ENCODE data around the gene CYP39A1. TPM values are rescaled to one million over a fixed set of nuclear protein-coding genes. Genes with fewer than 3 reads are reported as not detected.
"Not testable (repeated sequence)": the region's sequence is repeated elsewhere in the genome, so short reads cannot be mapped to it uniquely, and the experiment has no call there.

Gene CYP39A1
- total RNA-seq, 1 donor from 2014 or later = 2.1 TPM

DNA sequence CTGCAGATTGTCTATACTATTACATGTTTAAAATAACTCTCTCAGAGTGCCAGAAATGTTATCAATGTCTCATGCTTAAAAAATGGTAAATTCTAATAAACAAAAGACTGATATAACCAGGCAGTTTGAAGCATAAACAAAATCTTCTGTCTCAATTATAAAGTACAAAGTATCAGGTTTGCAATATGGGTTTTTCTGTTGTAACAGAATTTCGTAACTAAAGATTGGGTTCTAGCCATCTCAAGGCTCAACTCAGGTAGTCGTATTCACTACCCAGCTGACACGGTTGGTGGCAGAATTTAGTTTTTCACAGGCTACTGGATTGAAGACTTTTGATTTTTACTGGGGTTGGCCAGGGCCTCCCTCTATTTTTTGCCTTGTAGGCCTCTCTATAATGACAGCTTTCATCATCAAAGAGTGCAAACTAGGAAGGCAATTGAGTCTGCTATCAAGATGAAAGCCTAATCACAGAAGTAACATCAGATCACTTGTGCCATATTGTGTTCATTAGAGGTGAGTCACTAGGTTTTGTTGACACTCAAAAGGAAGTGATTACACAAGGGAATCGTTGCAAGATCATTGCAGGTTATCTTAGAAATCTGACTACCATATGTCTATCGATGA lies 3.6 kb downstream of the CYP39A1 start:
- Mint-ChIP-seq H3K27me3 (ENCODE audit: low read depth) (peaks cover 18% of the 10 kb centered on the region), H3K27ac (ENCODE audit: unreplicated experiment) (no peak overlapping the region), H3K4me1 (peaks cover 22% of the 10 kb centered on the region), H3K9me3 (peaks cover 5% of the 10 kb centered on the region), H3K36me3 (ENCODE audit: low read depth) (no peaks in the 10 kb centered on the region), H3K4me3 (no peak overlapping the region)
- DNase-seq (ENCODE audit: low read depth, low spot score) = no peak
- TF ChIP-seq, protein P1, sequence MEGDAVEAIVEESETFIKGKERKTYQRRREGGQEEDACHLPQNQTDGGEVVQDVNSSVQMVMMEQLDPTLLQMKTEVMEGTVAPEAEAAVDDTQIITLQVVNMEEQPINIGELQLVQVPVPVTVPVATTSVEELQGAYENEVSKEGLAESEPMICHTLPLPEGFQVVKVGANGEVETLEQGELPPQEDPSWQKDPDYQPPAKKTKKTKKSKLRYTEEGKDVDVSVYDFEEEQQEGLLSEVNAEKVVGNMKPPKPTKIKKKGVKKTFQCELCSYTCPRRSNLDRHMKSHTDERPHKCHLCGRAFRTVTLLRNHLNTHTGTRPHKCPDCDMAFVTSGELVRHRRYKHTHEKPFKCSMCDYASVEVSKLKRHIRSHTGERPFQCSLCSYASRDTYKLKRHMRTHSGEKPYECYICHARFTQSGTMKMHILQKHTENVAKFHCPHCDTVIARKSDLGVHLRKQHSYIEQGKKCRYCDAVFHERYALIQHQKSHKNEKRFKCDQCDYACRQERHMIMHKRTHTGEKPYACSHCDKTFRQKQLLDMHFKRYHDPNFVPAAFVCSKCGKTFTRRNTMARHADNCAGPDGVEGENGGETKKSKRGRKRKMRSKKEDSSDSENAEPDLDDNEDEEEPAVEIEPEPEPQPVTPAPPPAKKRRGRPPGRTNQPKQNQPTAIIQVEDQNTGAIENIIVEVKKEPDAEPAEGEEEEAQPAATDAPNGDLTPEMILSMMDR (conservative IDR thresholded peaks at IDR 0.05) = no peak

DNA sequence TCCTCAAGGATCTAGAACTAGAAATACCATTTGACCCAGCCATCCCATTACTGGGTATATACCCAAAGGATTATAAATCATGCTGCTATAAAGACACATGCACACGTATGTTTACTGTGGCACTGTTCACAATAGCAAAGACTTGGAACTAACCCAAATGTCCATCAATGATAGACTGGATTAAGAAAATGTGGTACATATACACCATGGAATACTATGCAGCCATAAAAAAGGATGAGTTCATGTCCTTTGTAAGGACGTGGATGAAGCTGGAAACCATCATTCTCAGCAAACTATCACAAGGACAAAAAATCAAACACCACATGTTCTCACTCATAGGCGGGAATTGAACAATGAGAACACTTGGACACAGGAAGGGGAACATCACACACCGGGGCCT lies 4.5 kb downstream of the CYP39A1 start:
- Mint-ChIP-seq H3K4me1 (peaks cover 17% of the 10 kb centered on the region), H3K27me3 (ENCODE audit: low read depth) (peaks cover 11% of the 10 kb centered on the region)
- not testable (repeated sequence) for H3K36me3 Mint-ChIP-seq (ENCODE audit: low read depth); H3K27ac Mint-ChIP-seq (ENCODE audit: unreplicated experiment); H3K4me3 Mint-ChIP-seq; H3K9me3 Mint-ChIP-seq; DNase-seq (ENCODE audit: low read depth, low spot score)

DNA sequence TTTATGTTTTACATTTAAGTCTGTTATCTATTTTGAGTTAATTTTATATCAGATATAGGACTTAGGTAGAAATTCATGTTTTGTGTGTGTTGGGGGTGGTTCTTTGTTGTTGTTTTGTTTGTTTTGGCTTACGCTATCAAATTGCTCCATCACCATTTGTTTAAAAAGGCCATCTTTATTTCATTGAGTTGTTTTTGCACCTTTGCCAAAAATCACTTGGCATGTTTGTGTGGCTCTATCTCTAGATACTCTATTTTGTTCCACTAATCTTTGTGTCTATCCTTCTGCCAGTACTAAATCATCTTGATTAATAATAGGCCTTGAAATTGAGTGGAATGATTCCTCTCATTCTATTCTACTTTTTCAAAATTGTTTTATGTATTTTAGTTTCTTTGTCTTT lies 7.4 kb downstream of the CYP39A1 start:
- H3K36me3 Mint-ChIP-seq (ENCODE audit: low read depth) = no peaks in the 10 kb centered on the region
- TF ChIP-seq, protein P1 (conservative IDR thresholded peaks at IDR 0.05) = no peak
- H3K27me3 Mint-ChIP-seq (ENCODE audit: low read depth) = no peaks in the 10 kb centered on the region
- no peak overlapping the region for H3K27ac Mint-ChIP-seq (ENCODE audit: unreplicated experiment)
- H3K4me3 Mint-ChIP-seq = no peak overlapping the region
- no peak for DNase-seq (ENCODE audit: low read depth, low spot score)
- H3K4me1 Mint-ChIP-seq = no peaks in the 10 kb centered on the region
- peaks cover 5% of the 10 kb centered on the region for H3K9me3 Mint-ChIP-seq

DNA sequence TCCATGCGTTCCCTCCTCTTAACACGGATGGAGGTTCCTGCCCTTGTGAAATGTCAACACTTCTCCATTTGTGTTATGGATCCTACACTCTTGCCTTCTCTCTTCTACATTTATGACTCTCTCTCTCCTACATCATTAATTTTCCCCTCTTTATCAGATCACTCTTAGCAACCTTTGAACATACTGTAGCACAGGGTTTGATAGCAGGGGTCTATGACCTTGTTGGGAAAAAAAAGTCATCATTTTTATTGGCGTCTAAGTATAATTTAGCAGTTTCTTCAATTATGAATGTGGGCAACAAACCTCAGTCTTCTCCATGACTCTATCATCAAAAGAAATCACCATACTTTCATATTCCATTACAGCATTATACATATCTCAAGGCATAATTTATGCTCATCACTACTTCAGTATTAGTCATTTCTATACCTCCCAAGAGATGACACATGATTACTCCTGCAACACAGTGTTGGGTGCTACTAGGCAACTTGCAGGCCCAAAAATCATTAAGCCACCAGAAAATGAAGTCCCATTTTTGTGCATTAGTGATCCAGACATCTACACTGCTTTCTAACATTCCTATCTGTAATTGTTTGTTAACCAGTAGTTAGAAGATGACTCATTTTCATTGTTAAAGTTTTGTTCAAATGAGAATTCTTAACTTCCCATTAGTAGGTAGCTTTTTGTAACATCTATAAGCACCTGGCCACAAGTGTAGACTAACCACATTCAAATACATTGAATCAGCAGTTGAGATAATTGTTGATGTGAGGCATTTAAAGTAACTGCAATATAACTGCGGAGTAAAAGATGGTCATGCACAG lies 9.5 kb downstream of the CYP39A1 start:
- TF ChIP-seq, protein P1 (conservative IDR thresholded peaks at IDR 0.05) = no peak
- H3K4me1 Mint-ChIP-seq = no peaks in the 10 kb centered on the region
- peaks cover 5% of the 10 kb centered on the region for H3K9me3 Mint-ChIP-seq
- no peak for DNase-seq (ENCODE audit: low read depth, low spot score)
- H3K4me3 Mint-ChIP-seq = no peak overlapping the region
- H3K36me3 Mint-ChIP-seq (ENCODE audit: low read depth) = no peaks in the 10 kb centered on the region
- no peaks in the 10 kb centered on the region for H3K27me3 Mint-ChIP-seq (ENCODE audit: low read depth)
- H3K27ac Mint-ChIP-seq (ENCODE audit: unreplicated experiment) = no peak overlapping the region

DNA sequence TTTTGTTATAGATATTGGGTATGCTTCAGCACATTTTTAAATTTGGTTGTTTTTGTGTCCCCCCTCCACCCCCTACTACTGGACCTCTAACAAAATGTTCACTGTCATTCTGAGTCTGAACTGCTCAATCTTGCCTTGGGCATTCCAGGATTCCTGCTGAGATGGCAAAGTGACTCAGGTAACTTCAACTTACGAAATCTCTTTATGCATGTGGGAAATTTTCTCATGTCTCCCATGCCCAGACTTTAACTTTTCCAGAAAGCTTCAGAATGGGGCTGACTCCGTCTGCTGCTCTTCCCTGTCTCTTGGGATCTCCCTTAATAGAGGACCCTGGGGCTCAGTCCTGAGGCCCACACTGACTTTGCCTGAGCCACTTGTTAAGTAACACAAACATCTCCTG lies 14.0 kb downstream of the CYP39A1 start:
- no peak for DNase-seq (ENCODE audit: low read depth, low spot score)
- TF ChIP-seq, protein P1 (conservative IDR thresholded peaks at IDR 0.05) = no peak
- no peaks in the 10 kb centered on the region for H3K4me1 Mint-ChIP-seq
- no peak overlapping the region for H3K27ac Mint-ChIP-seq (ENCODE audit: unreplicated experiment)
- no peaks in the 10 kb centered on the region for H3K27me3 Mint-ChIP-seq (ENCODE audit: low read depth)
- H3K36me3 Mint-ChIP-seq (ENCODE audit: low read depth) = no peaks in the 10 kb centered on the region
- no peak overlapping the region for H3K4me3 Mint-ChIP-seq
- no peaks in the 10 kb centered on the region for H3K9me3 Mint-ChIP-seq

DNA sequence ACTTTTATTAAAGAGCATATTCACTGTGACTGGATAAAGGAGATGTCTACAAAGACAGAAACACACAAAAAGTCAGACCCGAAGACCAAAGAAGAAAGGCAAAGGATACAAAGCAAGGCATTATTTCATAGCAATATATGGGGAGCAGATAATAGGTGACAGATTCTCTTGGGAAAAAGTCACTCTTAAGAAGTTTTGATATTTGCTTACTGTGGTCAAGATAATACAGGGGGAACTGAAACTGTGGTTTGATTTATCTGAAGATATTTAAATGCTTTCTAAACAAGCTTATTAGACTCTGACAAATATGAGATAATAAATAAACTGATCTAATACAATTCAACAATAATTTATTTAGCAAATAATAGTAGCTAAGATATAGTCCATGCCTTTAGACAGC lies 14.7 kb downstream of the CYP39A1 start:
- H3K4me3 Mint-ChIP-seq = no peak overlapping the region
- H3K27ac Mint-ChIP-seq (ENCODE audit: unreplicated experiment) = no peak overlapping the region
- H3K36me3 Mint-ChIP-seq (ENCODE audit: low read depth) = no peaks in the 10 kb centered on the region
- no peaks in the 10 kb centered on the region for H3K9me3 Mint-ChIP-seq
- TF ChIP-seq, protein P1 (conservative IDR thresholded peaks at IDR 0.05) = no peak
- no peak for DNase-seq (ENCODE audit: low read depth, low spot score)
- no peaks in the 10 kb centered on the region for H3K27me3 Mint-ChIP-seq (ENCODE audit: low read depth)
- no peaks in the 10 kb centered on the region for H3K4me1 Mint-ChIP-seq
